A673 (cell line): Measurements from ENCODE around the gene GNG4. TPM values are rescaled to one million over a fixed set of nuclear protein-coding genes. Genes with fewer than 3 reads are reported as not detected.
A peak's percentile ranks its signal among the peaks of the same experiment; 100 is the strongest.

Experiments used
- BruUV-seq: library from RNA; stranded (reverse); fragments of 400-500 nt; replicated peaks from 2 replicates; lab custom pipeline; 2021; lab: Mats Ljungman, UMichigan
- CTCF ChIA-PET: fragments of 300-600 bp; sonication (Branson Sonifier 250); formaldehyde crosslinking; loops from one replicate; lab custom pipeline; 2022; ENCODE audit warnings: antibody characterized with exemption; lab: Charles Lee
- POLR2A ChIA-PET: fragments of 300-600 bp; sonication (Branson Sonifier 250); formaldehyde crosslinking; loops from one replicate; lab custom pipeline; 2022; ENCODE audit warnings: antibody characterized with exemption; ENCODE audit not compliant: low non-redundant PET; lab: Charles Lee
- DNase-seq: peaks from one replicate; pipeline ENCODE4 v3.0.0-alpha.2; 2015; ENCODE audit warnings: low spot score
- H3K27ac ChIP-seq: fragments of 200-600 bp; sonication (generic); 2 replicates; pipeline ENCODE4 v1.5.1; 2016; ENCODE audit warnings: mixed run types, low read depth, mild to moderate bottlenecking, mixed read lengths, antibody characterized with exemption, low read length; ENCODE audit not compliant: poor library complexity, severe bottlenecking
- H3K27me3 ChIP-seq: fragments of 200-600 bp; sonication (generic); replicated peaks from 2 replicates; pipeline ENCODE4 v1.6.1; 2017; ENCODE audit warnings: mixed run types, low read depth, mild to moderate bottlenecking, mixed read lengths, antibody characterized with exemption, low read length; ENCODE audit not compliant: insufficient read depth, poor library complexity
- H3K36me3 ChIP-seq: fragments of 200-600 bp; sonication (generic); 2 replicates; pipeline ENCODE4 v1.6.1; 2016; ENCODE audit warnings: mixed run types, mild to moderate bottlenecking, mixed read lengths, antibody characterized with exemption, low read length; ENCODE audit not compliant: insufficient read depth, poor library complexity, severe bottlenecking
- H3K4me1 ChIP-seq: fragments of 200-600 bp; sonication (generic); 2 replicates; pipeline ENCODE4 v1.6.1; 2017; ENCODE audit warnings: mixed run types, mild to moderate bottlenecking, mixed read lengths, antibody characterized with exemption, low read length; ENCODE audit not compliant: insufficient read depth, poor library complexity, severe bottlenecking
- H3K4me3 ChIP-seq: fragments of 200-600 bp; sonication (generic); 2 replicates; pipeline ENCODE4 v1.5.1; 2016; ENCODE audit warnings: low read depth, mixed run types, mild to moderate bottlenecking, mixed read lengths, low read length; ENCODE audit not compliant: poor library complexity, severe bottlenecking
- H3K9me3 ChIP-seq: fragments of 200-600 bp; sonication (generic); 2 replicates; pipeline ENCODE4 v1.6.1; 2016; ENCODE audit warnings: mixed run types, low read depth, mild to moderate bottlenecking, mixed read lengths, antibody characterized with exemption, low read length; ENCODE audit not compliant: poor library complexity, severe bottlenecking
- CTCF ChIP-seq: fragments of 300-800, 200-600 bp; sonication (generic); conservative IDR thresholded peaks from 2 replicates; pipeline ENCODE4 v1.5.1; 2017; ENCODE audit warnings: low read depth, mild to moderate bottlenecking, antibody characterized with exemption, low read length, moderate library complexity, mixed read lengths
- EZH2 ChIP-seq: fragments of 200-600 bp; sonication (generic); IDR thresholded peaks from 2 replicates; pipeline ENCODE4 v1.6.1; 2017; ENCODE audit warnings: borderline replicate concordance, low read depth, mild to moderate bottlenecking, mixed read lengths, antibody characterized with exemption, low read length; ENCODE audit not compliant: poor library complexity, severe bottlenecking
- intact Hi-C: fragments of 100-400 bp; cut with micrococcal nuclease; formaldehyde crosslinking; loops from one replicate; pipeline ENCODE4 v1.10.0; 2022; ENCODE audit not compliant: unreplicated experiment
- total RNA-seq: library from RNA; stranded (reverse); gene quantifications from 2 replicates; pipeline ENCODE4 v1.2.3, GENCODE V29; 2021

Gene GNG4
- total RNA-seq, 1 experiment from 2014 or later = 11.0 TPM

- DNase-seq = peak; percentile 1
- Histone ChIP-seq H3K4me3 (no peak overlapping the region), H3K36me3 (no peaks in the 10 kb centered on the region), H3K27me3 (no peaks in the 10 kb centered on the region), H3K4me1 (no peaks in the 10 kb centered on the region), H3K9me3 (peaks cover 9% of the 10 kb centered on the region), H3K27ac (no peak overlapping the region)
- no TSS peak for BruUV-seq
- CTCF ChIA-PET = no interaction called here
- intact Hi-C loops = no loop called here
- POLR2A ChIA-PET = no interaction called here
- TF ChIP-seq EZH2 (no peak), CTCF (no peak)
Observed at GRCh38 chr1:235673981-235674380, 24.4 kb upstream of the GNG4 start.

- Histone ChIP-seq H3K27me3 (no peaks in the 10 kb centered on the region), H3K4me3 (no peak overlapping the region), H3K36me3 (no peaks in the 10 kb centered on the region), H3K27ac (no peak overlapping the region), H3K9me3 (peaks cover 9% of the 10 kb centered on the region), H3K4me1 (no peaks in the 10 kb centered on the region)
- ChIA-PET POLR2A (no interaction called here), CTCF (no interaction called here)
- intact Hi-C loops = no loop called here
- no peak for TF ChIP-seq EZH2
- TF ChIP-seq CTCF = no peak
- no TSS peak for BruUV-seq
- no peak for DNase-seq
Observed at GRCh38 chr1:235671992-235672391, 22.4 kb upstream of the GNG4 start.

- intact Hi-C loops = no loop called here
- ChIA-PET CTCF (no interaction called here), POLR2A (no interaction called here)
- peaks cover 9% of the 10 kb centered on the region for H3K9me3 ChIP-seq
- no peak overlapping the region for H3K4me3 ChIP-seq
- H3K27ac ChIP-seq = no peak overlapping the region
- no peaks in the 10 kb centered on the region for H3K36me3 ChIP-seq
- no peak for DNase-seq
- TF ChIP-seq CTCF (no peak), EZH2 (no peak)
- no peaks in the 10 kb centered on the region for H3K27me3 ChIP-seq
- BruUV-seq = no TSS peak
- H3K4me1 ChIP-seq = no peaks in the 10 kb centered on the region
Observed at GRCh38 chr1:235670157-235670776, 20.7 kb upstream of the GNG4 start.
